Tibial artery (tissue), 4 donors: Measurements from ENCODE around the gene ZNF30.
A peak's percentile ranks its signal among the peaks of the same experiment; 100 is the strongest.

Experiments
- DNase-seq, 2 donors: peaks; one replicate each; pipeline ENCODE4 v3.0.0-alpha.2; 2019
- H3K27ac ChIP-seq, 2 donors: fragments of 200-600 bp; sonication (generic) in 1 of 2; 1 replicate in 1 of 2; 2 replicates in 1 of 2; pipeline ENCODE4 v1.5.1; 2018 to 2019; ENCODE audit warnings: mild to moderate bottlenecking in 1 of 2
- H3K27me3 ChIP-seq, 2 donors: fragments of 200-600 bp; sonication (generic) in 1 of 2; one replicate each; pipeline versions ENCODE4 v1.5.1 to v1.6.0; 2016 to 2019
- H3K36me3 ChIP-seq, 3 donors: fragments of 200-600 bp; sonication (generic) in 2 of 3; one replicate each; pipeline ENCODE4 v1.5.1; 2016 to 2019; ENCODE audit warnings: mild to moderate bottlenecking in 2 of 3
- H3K4me1 ChIP-seq, 4 donors: fragments of 200-600 bp; sonication (generic) in 2 of 4; 1 replicate in 3 of 4; 2 replicates in 1 of 4; pipeline ENCODE4 v1.5.1; 2016 to 2019
- H3K4me3 ChIP-seq, 2 donors: fragments of 200-600 bp; sonication (generic) in 1 of 2; 1 replicate in 1 of 2; 2 replicates in 1 of 2; pipeline ENCODE4 v1.5.1; 2018 to 2019; ENCODE audit warnings: mild to moderate bottlenecking in 2 of 2
- H3K9me3 ChIP-seq, 3 donors: fragments of 200-600 bp; sonication (generic) in 1 of 3; one replicate each; pipeline ENCODE4 v1.5.1; 2016 to 2019
- intact Hi-C: fragments of 100-400 bp; cut with DNase I; formaldehyde crosslinking; loops from one replicate; pipeline ENCODE4 v1.15.0; 2023; ENCODE audit warnings: low total_unique reads
- TF ChIP-seq, protein P1 (sequence below), 2 experiments: fragments of 200-600 bp in 1 of 2; fragments of 450-650 bp in 1 of 2; IDR thresholded peaks; one replicate each; pipeline ENCODE4 v1.5.1; 2017 to 2019; ENCODE audit warnings: antibody characterized with exemption in 2 of 2, mild to moderate bottlenecking in 1 of 2, moderate library complexity in 1 of 2

The ZNF30 gene

GRCh38 chr19:34926685-34927375 lies at the start of gene ZNF30:
ZNF30 (plus strand) TSS chr19:34926903; CDS start chr19:34929948, 3,045 bp downstream.
- TF ChIP-seq, protein P1, sequence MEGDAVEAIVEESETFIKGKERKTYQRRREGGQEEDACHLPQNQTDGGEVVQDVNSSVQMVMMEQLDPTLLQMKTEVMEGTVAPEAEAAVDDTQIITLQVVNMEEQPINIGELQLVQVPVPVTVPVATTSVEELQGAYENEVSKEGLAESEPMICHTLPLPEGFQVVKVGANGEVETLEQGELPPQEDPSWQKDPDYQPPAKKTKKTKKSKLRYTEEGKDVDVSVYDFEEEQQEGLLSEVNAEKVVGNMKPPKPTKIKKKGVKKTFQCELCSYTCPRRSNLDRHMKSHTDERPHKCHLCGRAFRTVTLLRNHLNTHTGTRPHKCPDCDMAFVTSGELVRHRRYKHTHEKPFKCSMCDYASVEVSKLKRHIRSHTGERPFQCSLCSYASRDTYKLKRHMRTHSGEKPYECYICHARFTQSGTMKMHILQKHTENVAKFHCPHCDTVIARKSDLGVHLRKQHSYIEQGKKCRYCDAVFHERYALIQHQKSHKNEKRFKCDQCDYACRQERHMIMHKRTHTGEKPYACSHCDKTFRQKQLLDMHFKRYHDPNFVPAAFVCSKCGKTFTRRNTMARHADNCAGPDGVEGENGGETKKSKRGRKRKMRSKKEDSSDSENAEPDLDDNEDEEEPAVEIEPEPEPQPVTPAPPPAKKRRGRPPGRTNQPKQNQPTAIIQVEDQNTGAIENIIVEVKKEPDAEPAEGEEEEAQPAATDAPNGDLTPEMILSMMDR (IDR thresholded peaks at IDR 0.05) = no peak
- peaks cover 0 to 8% (median 4%) of the 10 kb centered on the region in 4 donors for H3K4me1 ChIP-seq
- H3K9me3 ChIP-seq = no peaks in the 10 kb centered on the region
- peak within 1 kb of the TSS; percentile 63 to 73 for H3K4me3 ChIP-seq
- no peaks in the 10 kb centered on the region for H3K27me3 ChIP-seq
- peak; percentile 84 to 94 for DNase-seq
- peaks cover 5 to 17% (median 9%) of the 10 kb centered on the region in 3 donors for H3K36me3 ChIP-seq
- intact Hi-C loops = no loop called here
- peak within 1 kb of the TSS; percentile 56 to 71 for H3K27ac ChIP-seq

DNA sequence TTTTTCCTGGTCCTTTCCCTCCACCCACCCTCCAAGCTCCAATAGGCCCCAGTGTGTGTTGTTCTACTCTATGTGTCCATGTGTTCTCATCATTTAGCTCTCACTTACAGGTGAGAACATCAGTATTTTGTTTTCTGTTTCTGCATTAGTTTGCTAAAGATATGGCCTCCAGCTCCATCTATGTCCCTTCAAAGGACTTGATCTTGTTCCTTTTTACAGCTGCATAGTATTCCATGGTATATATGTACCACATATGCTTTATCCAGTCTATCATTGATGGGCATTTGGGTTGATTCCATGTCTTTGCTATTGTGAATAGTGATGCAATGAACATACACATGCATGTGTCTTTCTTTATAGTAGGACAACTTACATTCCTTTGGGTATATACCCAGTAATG lies 47.1 kb upstream of the ZNF30 start:
- intact Hi-C loops = no loop called here
- H3K27me3 ChIP-seq = no peaks in the 10 kb centered on the region
- no peak overlapping the region for H3K4me3 ChIP-seq
- no peak for DNase-seq
- H3K36me3 ChIP-seq = no peaks in the 10 kb centered on the region
- TF ChIP-seq, protein P1 (IDR thresholded peaks at IDR 0.05) = no peak
- peaks cover 0 to 4% (median 0%) of the 10 kb centered on the region in 3 donors for H3K9me3 ChIP-seq
- no peaks in the 10 kb centered on the region for H3K4me1 ChIP-seq
- no peak overlapping the region for H3K27ac ChIP-seq

GRCh38 chr19:34880034-34880433 lies 46.7 kb upstream of the ZNF30 start:
- Histone ChIP-seq H3K9me3 (peaks cover 0 to 8% (median 0%) of the 10 kb centered on the region in 3 donors), H3K4me3 (no peak overlapping the region), H3K27me3 (no peaks in the 10 kb centered on the region), H3K36me3 (no peaks in the 10 kb centered on the region), H3K4me1 (no peaks in the 10 kb centered on the region), H3K27ac (no peak overlapping the region)
- intact Hi-C loops = no loop called here
- TF ChIP-seq, protein P1 (IDR thresholded peaks at IDR 0.05) = no peak
- DNase-seq = no peak

DNA sequence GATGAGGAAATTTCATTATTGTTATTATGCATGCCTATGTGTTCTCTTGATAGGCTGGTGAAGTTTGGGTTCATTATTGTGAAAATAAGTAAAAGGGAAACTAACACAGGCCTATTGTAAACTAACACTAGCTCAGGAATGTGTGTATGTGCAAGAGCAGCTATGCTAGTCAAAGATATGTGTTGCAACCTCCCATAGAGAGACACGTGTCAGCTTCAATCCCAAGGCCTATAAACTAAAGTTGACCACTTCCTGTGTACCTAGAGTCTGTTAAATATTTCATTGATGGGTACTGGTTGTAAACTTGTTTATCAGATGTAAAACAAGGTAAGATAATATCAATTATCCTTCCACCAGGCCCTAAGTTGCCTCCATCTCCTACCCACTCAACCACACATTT lies 44.7 kb upstream of the ZNF30 start:
- intact Hi-C loops = no loop called here
- H3K9me3 ChIP-seq = peaks cover 0 to 21% (median 12%) of the 10 kb centered on the region in 3 donors
- TF ChIP-seq, protein P1 (IDR thresholded peaks at IDR 0.05) = no peak

GRCh38 chr19:34888091-34888490 lies 38.6 kb upstream of the ZNF30 start:
- Histone ChIP-seq H3K4me1 (no peaks in the 10 kb centered on the region), H3K27me3 (no peaks in the 10 kb centered on the region), H3K27ac (no peak overlapping the region), H3K36me3 (no peaks in the 10 kb centered on the region), H3K4me3 (no peak overlapping the region), H3K9me3 (peaks cover 0 to 26% (median 14%) of the 10 kb centered on the region in 3 donors)
- TF ChIP-seq, protein P1 (IDR thresholded peaks at IDR 0.05) = no peak
- no peak for DNase-seq
- intact Hi-C loops = no loop called here

More for the DNA sequence above, 44.7 kb upstream of the ZNF30 start:
- DNase-seq = no peak
- Histone ChIP-seq H3K4me1 (no peaks in the 10 kb centered on the region), H3K27ac (no peak overlapping the region), H3K4me3 (no peak overlapping the region), H3K36me3 (no peaks in the 10 kb centered on the region), H3K27me3 (no peaks in the 10 kb centered on the region)
